GM19467 (cell line): ENCODE measurements around the gene ABTB1.

ENCODE experiments used
- ATAC-seq: cut with Tn5 transposase; IDR thresholded peaks from one replicate; pipeline ENCODE4 v1.9.1; 2021; ENCODE audit warnings: mild to moderate bottlenecking, moderate library complexity; ENCODE audit not compliant: unreplicated experiment

Gene ABTB1

DNA sequence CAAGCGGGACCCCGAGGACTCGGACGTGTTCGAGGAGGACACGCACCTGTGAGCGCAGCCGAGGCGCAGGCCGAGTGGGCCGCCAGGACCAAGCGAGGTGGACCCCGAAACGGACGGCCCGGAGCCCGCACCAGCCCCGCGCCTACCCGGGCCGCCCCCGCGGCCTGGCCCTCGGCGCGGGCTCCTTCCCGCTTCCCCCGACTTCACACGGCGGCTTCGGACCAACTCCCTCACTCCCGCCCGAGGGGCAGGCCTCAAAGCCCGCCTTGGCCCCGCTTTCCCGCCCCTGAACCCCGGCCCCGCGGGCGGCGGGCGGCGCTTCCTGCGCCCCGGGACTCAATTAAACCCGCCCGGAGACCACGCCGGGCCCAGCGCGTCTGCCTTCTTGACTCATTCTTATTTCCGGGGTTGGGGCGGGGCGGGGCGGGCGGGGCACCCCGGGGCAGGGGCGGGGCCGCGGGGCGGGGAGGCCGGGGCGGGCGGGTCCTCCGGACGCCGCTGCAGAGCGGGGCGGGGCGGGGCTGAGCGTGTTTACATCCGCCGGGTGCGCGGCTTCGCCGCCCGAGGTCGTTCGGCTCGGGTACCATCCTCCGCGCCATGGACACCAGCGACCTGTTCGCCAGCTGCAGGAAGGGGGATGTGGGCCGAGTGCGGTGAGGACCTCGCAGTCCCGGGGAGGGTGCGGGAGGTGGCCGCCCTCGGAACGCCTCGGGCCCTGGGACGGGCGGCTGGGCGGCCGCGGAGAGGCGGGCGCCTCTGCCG, at the start of gene ABTB1:
ABTB1 (plus strand) TSS at position 524 of the 762 bp plus-strand sequence; CDS start at position 598, 74 bp downstream.
- ATAC-seq = peak; percentile 63

DNA sequence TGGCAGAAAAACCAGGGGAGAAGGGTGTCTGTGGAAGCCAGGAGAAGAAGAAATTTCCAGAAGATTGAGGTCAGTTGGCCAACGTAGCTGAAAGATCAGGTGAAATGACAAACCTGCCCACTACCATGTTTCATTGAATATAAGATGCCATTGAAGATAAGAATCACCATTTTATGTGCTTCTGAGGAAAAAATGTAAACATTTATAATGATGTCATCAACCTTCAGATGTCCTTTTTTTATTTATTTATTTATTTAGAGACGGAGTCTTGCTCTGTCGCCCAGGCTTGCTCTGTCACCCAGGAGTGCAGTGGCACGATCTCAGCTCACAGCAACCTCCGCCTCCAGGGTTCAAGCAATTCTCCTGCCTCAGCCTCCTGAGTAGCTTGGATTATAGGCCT, 48.7 kb upstream of the ABTB1 start:
- ATAC-seq = no peak

GRCh38 chr3:127625821-127626220, 46.9 kb upstream of the ABTB1 start:
- no peak for ATAC-seq

- no peak for ATAC-seq
Observed at GRCh38 chr3:127628426-127628787, 44.3 kb upstream of the ABTB1 start.

GRCh38 chr3:127628788-127629466, 43.8 kb upstream of the ABTB1 start, which contains the start of gene PODXL2:
TSS of gene PODXL2 (plus strand) at chr3:127629185. CDS start at chr3:127629220, 35 bp downstream.
- no peak for ATAC-seq

DNA sequence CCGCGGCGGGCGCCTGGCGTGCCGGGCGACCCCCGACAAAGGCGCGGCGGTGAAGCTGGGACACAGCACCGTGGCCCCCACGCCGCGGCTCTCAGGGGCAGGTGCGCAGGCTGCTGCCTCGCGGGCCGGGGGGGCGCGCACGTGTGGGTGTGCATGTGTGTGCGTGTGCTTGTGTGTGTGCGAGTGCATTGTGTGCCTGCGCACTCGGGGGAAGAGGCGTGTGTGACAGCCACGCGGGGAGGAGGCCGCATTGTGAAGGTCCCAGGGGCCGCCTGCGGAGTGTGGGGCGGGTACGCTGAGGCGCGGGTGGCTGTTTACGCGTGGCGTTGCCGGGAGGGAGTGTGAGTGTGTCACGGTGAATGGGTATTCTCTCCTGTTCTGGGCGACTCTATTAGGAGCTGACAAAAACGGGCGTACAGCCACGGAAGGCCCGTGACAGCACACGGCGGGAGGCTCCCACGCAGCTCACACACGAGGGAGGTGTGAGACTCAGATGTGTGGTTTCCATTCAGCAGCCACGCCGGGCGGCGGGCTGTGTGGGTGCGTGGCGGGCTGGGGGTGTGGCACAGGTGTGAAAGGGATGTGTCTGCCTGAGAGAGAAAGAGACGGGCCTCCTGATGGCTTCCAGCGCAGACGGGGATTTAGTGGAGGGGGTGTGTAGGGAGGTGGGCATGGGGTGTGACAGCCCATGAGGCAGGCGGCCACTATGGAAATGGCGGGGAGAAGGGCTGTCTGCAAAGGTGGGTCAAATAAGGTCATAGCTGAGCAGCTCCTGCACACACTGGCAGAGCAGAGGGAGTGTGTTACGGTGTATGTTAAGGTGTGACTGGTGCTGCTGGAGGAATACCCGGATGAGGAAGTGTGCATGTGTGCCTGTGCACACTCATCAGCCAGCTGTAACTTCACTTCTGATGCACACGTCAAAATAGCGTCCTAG, 43.0 kb upstream of the ABTB1 start:
- no peak for ATAC-seq

DNA sequence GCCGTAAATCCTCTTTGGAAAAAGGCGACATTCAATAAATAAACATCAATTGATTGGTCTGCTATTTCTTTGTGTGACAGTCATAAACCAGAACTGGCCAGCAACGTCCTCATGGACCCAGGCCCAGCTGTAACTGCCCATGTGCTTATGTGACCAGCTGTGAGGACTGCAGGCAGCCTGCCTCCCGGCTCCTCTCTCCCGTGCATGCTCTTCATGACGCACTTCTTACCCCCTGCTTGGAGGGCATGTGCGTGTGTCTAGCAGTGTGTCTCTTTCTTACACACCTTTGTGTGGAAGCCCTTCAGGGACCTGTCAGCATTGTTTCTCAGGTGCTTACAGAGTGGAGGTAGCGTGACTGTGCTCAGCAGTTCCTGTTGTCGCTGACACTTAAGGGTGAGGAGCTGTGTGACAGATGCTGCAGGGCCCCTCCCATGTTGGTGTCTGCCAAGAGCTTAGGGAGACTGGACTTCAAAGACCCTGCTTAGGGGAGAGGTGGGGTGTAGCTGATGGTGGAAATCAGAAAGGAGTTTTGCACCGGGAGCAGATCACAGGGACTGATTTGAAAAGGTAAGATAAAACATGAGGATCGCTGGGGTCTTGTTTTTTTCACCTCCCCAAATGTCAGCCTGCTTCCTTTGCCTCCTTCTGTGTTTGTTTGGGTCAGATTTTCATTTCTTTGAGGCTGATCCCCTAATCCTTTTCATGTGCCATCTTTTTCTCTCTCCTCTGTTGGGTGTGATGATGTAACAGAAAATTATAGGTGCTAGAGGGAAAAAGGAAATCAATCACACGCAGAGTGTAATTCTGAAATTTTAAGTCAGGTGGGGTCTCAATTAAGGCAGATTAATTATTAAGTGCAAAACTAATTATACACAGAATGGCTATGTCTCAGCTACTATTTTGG, 41.7 kb upstream of the ABTB1 start:
- ATAC-seq = no peak

- ATAC-seq = no peak
Observed at GRCh38 chr3:127632035-127632820, 40.5 kb upstream of the ABTB1 start.

- ATAC-seq = no peak
Observed at GRCh38 chr3:127634653-127635052, 38.1 kb upstream of the ABTB1 start.

GRCh38 chr3:127637546-127637945, 35.2 kb upstream of the ABTB1 start:
- ATAC-seq = no peak

- no peak for ATAC-seq
Observed at GRCh38 chr3:127637971-127638370, 34.8 kb upstream of the ABTB1 start.

GRCh38 chr3:127639173-127640041, 33.3 kb upstream of the ABTB1 start:
- ATAC-seq = no peak

GRCh38 chr3:127640042-127640355, 32.8 kb upstream of the ABTB1 start:
- no peak for ATAC-seq

- ATAC-seq = no peak
Observed at GRCh38 chr3:127644641-127645370, 27.9 kb upstream of the ABTB1 start.

GRCh38 chr3:127645371-127646015, 27.3 kb upstream of the ABTB1 start:
- no peak for ATAC-seq

DNA sequence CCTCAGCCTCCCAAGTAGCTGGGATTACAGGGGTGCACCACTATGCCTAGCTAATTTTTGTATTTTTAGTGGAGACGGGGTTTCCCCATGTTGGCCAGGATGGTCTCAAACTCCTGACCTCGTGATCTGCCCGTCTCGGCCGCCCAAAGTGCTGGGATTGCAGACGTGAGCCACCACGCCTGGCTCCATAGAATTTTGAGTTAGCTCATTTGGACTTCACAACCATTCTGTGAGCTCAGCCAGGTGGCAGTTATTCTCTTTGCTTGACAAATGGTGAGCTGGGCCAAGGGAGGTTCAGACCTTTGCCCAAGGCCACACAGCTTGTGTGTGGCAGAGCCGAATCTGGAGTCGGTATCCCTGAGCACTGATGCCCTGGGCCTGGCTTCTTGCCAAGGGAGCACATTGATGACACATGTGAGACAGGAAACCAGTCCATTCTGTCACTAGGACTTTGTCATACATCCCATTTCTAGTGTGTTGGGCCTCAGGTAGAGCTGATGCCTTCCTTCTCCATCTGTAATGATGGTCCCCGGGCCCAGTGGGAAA, 26.2 kb upstream of the ABTB1 start:
- no peak for ATAC-seq

DNA sequence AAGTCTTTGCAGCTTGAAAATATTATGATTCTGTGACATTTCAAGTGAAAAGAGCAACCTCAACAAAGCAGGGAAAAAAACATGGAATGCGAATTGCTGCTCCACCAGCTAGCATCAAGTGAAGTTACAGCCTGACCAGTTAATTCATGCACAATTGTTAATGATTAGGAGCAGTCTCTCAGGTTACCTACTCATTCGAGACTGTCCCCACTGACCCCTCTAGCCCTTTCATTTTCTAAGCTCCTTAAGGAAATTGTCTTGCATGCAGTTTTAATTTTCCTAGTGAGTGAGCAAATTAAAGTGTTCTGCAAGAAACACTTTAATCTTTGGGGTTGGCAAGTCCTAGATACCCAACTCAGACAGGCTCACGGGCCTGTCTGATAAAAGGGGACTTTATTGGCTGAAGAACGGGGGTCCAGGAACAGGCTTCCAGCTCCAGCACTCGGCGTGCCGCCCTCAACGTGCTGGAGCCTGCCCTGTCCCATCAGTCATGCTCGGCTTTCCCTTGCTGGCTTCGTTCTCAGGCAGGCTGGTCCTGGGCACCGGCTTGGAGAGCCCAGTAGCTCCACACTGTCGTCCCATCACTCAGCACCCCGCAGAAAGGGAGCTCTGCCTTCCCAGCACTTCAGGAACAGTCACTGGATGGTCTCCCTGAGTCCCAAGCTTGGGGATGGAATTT, 25.4 kb upstream of the ABTB1 start:
- ATAC-seq = no peak
